HG03060 (cell line): Measurements from ENCODE around the gene CEP72.

ENCODE experiments used
- ATAC-seq: cut with Tn5 transposase; IDR thresholded peaks from one replicate; pipeline ENCODE4 v1.9.1; 2021; ENCODE audit warnings: low read depth, moderate number of reproducible peaks; ENCODE audit not compliant: unreplicated experiment

Gene CEP72

GRCh38 chr5:634191-634590 lies 22.1 kb downstream of the CEP72 start:
- no peak for ATAC-seq

- ATAC-seq = no peak
Measured at GRCh38 chr5:635306-636055, 23.3 kb downstream of the CEP72 start.

- ATAC-seq = no peak
Measured at GRCh38 chr5:636951-637350, 24.8 kb downstream of the CEP72 start.

DNA sequence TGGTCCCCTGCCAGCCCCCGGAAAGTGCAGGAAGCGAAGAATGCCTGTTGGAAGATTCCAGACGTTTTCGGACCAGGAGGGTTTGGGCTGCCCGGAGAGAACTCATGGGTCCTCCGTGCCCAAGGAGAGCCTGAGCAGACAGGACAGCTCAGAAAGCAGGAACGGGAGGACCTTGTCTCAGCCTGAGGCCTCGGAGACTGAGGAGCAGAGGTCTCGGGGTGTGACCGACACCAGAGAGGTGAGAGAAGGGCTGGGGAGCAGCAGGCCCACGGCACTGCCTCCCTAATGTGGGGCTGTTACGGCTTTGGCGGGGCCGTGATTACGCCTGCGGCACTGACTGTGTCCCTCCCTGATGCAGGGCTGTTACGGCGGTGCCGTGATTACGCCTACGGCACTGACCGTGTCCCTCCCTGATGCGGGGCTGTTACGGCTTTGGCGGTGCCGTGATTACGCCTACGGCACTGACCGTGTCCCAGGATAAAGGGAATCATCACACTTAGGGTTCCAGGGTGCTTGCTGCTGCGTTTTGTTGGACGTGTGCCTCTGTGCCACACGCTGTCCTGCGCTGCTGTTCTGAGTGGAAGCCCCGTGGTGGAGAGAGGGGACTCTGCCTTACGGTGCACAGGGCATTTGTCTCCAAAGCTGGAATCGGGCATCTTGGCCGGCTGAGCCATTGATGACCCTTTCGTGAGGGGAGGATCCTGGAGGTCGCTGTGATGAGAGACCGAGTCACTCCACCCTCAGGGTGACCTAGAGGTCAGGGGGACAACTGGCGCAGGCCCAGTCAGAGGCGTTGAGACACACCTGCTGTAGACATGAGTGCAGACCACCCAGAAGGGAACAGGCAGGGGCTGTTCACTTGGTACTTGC lies 25.7 kb downstream of the CEP72 start:
- ATAC-seq = no peak

- ATAC-seq = no peak
Measured at GRCh38 chr5:638501-639252, 26.5 kb downstream of the CEP72 start.

- ATAC-seq = no peak
Measured at GRCh38 chr5:639253-639530, 27.1 kb downstream of the CEP72 start.

DNA sequence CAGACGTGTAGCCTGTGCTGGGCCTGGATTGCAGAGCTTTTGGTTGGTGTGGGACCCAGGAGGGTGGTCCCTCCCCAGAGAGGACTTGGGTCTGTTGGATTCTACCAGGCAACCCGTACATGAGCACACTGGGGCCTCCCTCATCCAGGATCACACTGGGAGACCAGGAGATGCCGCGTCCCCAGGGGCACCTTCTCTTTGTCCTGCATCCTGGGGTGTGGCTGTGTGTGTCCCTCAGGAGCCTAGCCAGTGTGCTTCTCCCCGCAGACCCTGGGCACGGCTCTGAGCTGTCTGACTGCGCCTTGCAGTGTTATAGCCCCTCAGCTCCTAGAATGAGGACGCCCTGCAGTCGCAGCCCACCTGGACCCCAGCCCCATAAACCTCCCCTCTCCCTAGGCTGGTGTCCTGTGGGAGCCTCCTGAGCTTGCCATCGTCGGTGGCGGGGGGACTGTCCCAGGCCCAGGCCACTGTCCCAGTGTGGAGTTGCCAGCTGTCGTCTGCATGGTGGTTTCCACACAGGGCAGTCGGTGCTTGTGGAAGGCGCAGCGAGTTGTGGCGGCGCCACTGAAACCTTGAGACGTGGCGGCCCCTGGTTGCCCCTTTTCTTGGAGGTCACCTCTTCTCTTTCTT lies 27.6 kb downstream of the CEP72 start:
- no peak for ATAC-seq

DNA sequence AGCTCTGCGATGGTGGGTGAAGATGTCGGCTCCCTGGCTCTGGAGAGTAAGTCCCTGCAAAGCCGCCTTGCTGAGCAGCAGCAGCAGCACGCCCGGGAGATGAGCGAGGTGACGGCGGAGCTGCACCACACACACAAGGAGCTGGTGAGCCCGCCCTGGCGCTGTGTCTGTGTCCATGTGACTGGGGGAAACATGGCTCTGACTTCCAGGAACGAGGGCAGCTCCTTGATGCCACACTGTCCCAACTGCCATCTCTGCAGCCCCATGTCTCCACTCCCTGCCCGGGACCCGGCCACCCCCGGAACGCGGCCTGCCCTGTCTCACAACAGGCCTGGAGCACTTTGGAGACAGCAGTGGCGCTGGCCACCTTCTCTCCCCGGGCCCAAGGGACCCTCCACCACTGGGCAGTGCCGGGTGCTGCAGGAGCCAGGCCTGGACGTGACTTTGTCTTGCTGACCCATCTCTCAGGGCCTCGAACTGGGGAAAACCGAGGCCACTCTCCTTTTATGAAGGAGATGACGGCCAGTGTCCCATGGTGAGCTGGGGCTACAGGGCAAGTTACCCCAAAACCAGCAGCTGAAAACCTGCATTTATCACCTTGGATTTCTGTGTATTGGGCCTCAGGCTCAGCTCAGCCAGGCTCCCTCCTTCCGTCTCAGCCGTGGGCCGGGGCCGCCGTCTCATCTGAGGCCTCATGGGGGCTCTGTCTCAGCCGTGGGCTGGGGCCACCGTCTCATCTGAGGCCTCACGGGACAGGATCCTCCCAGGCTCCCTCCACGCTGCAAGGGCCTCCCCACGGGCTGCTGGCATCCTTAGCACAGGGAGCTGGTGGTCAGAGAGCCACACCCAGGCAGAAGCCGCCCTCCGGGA lies 28.6 kb downstream of the CEP72 start:
- no peak for ATAC-seq

GRCh38 chr5:641331-641765 lies 29.2 kb downstream of the CEP72 start:
- ATAC-seq = no peak

- ATAC-seq = no peak
Measured at GRCh38 chr5:642481-642880, 30.3 kb downstream of the CEP72 start.

DNA sequence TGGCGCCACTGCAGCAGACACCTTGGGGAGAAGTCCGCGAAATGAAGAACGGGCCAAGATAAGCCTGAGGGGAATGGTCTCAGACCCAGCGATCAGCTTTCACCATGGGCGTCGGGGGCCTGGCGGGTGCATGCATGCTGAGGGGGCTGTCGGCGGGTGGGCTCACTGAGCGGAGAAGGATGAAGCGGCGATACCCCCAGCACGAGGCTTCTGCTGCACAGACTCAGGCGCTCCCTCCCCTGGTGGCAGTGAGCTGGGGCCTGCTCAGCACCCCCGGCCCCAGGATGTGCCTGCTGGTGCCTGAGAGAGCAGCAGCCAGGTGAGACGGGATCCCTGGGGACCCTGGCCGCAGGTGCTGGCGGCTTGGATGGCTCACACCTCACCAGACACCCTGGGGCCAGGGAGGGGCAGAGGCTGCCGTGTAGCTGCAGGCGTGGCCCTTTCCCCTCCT lies 31.2 kb downstream of the CEP72 start:
- ATAC-seq = no peak

DNA sequence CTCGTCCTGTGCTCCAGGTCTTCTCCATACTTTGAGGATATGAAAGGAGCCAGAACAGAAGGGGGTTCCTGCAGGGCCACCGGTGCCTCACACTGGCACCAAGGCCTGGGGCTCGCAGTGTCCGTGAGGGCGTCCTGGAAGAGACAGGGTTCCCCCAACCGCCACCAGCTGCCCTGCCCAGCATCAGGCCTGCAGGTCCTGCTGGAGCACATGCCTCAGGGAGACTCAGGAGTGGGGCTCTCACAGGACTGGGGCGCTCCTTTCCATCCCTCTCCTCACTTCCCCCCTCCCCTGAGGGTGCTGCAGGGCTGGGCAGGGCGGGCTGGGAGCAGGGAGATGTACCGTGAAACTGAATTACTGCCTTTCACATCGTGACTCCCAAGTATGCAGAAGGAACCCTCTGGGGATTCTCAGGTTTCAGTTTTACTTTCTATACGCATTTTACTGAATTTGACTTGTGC lies 31.7 kb downstream of the CEP72 start:
- ATAC-seq = peak; percentile 51

- no peak for ATAC-seq
Measured at GRCh38 chr5:644509-644908, 32.4 kb downstream of the CEP72 start.

DNA sequence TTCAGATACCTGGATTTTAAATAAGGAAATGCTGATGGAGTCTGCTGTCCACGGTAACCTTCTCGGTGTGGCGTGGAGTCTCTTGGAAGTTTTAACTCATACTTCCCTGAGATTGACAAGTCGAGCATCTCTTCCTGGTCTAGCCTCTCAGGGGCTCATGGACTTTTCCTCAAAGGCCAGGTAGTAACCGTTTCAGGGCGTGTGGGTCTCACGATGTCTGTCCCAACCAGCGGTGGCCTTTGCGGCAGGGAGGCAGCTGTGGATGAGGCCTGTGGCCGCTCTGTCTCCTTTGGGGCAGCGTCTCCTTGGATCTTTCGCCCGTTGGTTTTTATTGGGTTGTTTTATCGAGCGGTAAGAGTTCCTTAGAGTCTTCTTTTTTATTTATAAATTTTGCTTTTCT lies 32.8 kb downstream of the CEP72 start:
- no peak for ATAC-seq

DNA sequence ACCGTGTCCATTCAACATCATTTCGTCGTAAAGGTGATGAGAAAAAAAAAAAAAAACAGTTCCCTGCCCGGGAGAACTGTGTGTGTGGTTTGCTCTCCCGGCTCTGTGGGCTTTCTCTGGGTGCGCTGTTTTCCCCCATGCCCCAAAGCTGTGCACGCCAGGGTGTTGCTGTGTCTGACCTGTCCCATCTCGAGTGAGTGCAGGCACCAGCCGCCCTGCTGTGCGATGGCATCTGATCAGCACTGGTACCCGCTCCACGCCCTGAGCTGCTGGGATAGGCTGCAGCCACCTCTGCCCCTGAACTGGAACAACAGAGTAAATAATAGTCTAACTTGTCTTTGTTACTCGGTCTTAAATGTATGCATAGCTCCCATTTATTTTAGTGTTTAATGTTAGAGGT lies 33.3 kb downstream of the CEP72 start:
- ATAC-seq = no peak

DNA sequence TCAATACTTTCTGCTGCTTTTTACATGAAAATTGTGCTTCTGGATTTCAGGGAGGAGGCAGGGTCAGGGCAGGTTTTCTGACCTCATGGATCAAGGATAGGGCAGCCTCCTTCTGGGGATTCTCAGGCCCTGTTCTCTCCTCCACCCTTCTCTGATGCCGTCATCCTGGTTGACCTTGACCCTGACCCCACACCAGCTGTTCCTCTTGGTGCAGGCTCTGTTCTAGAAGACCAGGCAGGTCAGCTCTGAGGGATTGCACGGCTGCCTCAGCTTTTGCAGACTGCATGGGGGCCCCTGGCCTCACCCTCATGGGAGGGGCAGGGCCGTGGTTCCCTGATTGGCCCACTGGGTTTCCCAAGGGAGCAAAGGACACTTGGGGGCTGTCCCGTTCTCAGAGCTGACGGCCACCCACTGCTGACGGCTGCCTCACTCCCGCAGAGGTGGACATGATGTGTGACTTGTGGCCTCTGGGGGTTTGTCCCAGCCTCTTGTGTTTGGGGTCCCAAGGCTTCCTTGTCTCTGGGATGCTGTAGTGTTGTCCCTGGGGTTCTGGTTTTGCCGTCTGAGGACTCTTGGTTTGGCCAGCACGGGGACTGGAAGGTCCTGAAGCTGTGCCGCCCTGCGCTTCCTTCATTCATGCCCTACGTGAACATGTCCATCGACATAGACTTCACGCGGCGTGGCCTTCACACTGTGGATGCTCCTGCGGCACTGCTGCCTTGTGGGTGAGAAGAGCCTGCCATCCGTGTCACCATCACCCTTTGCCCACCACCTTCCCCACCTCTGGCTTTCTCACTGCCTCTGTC lies 34.5 kb downstream of the CEP72 start:
- ATAC-seq = no peak

DNA sequence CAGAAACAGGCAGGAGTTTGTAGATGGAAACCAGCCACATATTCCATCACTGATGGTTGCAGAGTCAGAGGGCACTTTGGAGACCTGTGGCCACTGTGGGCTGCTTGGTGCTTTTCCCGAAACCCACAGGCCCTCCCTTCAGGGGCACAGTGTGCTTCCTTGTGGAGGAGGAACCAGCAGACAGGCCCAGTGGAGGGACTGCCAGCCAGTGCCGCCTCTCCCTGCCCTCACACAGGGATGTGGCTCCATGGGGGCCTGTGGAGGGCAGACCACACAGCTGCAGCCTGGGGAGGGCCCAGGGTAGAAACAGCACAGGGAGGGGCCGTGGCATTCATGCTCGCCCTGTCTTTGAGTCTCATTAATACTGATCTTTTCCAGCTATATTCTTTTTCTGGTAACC lies 35.2 kb downstream of the CEP72 start:
- ATAC-seq = no peak

GRCh38 chr5:647727-648126 lies 35.6 kb downstream of the CEP72 start:
- no peak for ATAC-seq
